HG03571 (cell line): ENCODE measurements around the gene HOXB3.
"Not testable (repeated sequence)": the region's sequence is repeated elsewhere in the genome, so short reads cannot be mapped to it uniquely, and the experiment has no call there.

ENCODE experiments used
- ATAC-seq: cut with Tn5 transposase; IDR thresholded peaks from one replicate; pipeline ENCODE4 v1.9.1; 2021; ENCODE audit not compliant: unreplicated experiment

Gene HOXB3

DNA sequence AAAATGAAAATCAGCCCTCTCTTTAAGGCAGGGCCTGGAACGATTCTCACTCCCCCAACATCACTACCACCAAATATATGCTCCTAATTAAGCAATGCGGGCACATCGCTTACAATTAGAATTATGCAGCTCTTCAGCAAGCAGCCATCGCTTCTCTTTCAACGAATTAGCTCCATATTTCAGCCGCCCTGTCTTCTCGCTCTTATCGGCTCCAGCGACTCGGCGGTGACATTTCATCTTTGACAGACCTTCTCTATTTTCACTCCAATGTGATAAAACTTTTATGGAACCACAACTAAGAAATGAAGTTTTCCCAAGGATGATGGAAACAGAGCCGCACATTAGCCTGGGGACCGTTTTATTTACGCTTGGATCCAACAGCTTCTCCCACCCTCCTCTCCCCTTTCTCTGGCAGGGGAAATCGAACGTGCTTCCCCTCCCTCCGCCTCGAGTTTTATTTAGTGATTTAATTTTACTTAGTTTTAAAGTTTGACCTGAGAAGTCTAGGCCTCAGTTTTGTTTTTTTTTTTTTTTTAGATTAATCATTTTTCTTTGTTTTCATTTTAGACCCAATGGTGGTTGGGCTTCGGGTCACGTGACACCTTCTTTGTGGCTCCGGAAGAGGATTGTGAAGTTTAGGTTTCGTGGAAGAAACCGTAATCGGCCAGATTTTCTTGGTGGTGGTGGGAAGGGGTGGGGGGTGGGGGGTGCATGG is 42.1 kb downstream of the HOXB3 start:
- no peak for ATAC-seq

DNA sequence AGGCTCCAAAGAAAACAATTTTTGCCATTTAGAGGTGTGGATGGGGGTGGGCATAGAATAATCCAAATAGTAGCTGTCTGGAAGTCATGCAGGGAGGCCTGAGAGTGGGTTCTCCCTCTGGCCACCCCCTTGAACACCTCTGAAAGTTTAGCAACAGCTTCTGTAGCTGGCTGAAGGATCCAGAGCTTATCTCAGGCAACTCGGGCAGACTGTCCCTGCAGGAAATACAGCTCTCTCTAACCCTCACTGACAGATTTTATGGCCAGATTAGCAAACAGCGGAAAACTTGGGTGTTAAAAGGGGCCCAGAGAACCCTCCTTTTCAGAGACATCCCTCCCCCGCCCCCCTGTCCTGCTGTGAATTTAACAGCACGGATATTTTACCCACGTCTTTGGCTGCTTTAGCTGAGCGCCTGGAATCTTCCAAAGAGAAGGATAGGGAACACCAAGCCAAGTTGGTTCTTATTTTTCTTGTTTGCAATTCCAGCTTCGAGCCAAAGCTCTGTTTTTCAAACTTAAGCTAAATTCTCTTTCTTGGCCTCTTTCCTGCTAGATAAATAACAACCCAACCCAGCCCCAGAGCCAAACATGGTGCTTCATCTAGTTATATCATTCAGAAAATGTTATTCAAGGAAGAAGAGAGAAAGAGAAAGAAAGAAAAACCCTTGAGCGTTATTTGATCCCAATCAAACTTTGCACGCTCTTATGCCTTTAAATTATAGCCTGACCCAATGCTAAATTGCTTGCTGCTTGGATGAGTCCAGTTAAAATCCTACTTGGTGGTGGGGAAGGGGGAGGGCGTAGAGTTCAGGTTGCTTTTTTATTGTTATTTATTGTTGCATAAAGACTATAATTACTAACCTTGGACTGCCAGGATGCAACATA is 42.9 kb downstream of the HOXB3 start:
- no peak for ATAC-seq

DNA sequence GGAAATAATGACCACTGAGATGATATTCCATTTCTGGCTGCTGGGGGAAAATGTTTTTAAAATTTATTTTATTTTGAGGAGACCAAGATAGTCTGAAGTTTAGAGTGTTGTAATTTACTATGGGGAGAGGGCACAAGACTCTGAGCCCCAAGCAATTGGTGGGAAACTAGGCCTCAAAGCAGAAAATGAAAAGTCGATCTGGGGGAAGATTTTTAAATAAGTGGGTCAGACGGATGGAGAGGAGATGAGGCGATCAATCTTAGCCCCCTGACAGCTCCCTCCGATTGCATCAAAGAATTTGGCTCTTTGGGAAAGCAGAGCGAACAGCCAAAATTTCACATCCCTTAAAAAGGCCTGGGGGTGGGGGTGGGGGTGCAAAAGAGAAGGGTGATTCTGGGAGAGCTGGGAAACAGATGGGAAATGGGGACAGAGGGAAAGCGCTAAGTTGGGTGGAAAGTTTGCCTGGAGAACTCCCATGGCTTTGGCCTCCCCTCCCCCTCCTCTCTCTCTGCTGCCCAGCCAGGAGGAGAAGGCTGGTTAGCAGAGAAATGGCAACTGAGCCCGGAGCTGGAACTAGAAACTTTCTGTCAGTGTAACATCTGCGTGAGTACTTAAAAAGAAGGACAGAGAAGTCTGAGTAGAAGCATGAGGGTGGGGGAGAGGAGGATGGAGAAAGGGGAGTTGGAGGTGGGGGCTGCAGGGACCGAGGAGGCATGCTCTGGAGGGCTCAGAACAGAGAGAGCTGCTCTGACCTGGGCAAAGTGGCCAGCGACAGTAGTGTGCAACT is 43.7 kb downstream of the HOXB3 start:
- no peak for ATAC-seq

DNA sequence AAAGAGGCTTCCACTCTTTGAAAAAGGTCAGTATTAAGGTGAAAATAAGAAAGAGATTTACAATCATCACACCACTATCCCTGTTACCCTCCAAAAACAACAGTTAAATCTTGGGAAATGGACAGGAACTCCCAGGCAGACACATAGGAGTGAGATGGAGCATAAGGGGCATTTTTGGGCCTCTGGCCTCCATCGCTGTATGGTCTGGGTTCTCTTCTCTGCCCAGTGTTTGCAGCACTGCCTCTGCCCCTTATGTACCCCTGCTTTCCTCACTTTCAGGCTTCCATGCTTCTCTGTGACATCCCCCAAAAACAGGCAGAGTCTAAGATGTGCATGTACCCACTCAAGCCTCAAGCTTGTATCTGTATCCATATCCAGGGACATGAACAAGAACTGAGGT is 44.5 kb downstream of the HOXB3 start:
- ATAC-seq, result no peak

DNA sequence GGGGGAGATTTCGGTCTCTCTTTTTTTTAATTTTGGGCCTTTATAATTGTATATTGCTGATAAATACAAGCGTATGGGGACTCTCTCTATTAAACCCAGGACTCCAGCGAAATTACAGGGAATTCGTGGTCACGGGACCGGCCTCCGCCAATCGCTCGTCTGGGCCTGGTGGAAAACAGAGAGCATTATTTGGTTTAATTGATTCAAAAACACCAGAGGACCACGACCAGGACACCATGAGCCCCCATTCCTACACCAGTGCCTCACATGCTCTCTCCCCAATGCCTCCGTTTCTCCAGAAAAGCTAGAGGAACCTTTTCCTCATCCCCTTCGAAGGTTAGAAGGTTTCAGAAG is 45.0 kb downstream of the HOXB3 start, which contains the start of gene HOXB2:
TSS of gene HOXB2 (minus strand) at position 88 of the 354 bp plus-strand sequence. CDS start 198 bp downstream, outside the sequence.
- no peak for ATAC-seq

DNA sequence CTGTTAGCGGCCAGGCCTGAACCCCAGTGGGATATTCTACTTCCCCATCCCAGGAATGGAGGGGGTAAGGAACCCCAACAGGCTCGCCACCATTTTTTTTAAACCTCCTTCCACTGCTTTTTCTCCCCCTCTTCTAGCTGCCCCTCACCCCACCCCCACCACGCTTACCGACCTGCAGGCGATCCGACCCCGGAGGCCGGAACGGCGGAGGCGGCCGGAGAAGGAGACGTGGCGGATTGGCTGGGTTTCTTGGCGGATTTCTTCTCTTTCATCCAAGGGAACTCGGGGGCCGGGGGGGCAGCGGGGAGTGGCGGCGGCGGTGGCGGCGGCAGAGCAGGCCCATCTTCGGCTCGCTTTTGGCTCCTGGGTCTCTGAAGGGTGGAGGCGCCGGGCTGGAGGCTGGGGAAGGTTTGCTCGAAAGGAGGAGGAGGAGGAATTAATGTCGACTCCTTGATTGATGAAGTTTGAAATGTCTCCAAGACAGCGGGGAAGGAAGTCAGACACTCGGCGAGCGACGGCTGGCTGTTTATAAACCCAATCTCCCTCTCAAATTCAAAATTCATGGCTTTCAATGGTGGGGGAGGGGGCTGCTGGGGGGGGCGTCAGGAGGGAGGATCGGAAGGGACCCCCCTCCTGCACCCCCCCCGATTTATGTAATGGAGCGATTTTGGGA is 45.6 kb downstream of the HOXB3 start:
- no peak for ATAC-seq

DNA sequence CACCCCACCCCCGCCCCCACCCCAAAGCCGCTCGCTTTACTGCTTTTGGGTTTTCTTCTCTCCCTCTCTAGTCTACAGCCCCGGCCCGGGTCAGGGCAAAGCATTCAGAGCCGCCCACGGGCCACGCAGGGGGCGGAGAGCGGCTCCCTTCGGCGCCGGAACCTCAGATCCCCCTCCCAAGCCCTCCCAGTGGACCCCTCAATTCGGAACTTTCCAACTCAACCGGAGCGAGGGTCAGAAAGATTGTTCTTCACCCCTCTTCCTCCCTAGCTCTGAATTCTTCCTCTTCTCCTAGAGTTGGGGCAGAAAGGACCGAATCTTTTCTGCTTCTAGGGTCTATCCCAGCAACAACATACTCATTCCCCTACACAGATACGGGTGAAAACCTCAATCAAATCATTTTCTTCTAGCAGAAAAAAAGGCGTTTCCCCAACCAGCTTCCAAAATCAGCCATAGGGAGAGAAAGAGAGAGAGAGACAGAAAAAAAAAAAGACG is 46.1 kb downstream of the HOXB3 start:
- ATAC-seq, result no peak

DNA sequence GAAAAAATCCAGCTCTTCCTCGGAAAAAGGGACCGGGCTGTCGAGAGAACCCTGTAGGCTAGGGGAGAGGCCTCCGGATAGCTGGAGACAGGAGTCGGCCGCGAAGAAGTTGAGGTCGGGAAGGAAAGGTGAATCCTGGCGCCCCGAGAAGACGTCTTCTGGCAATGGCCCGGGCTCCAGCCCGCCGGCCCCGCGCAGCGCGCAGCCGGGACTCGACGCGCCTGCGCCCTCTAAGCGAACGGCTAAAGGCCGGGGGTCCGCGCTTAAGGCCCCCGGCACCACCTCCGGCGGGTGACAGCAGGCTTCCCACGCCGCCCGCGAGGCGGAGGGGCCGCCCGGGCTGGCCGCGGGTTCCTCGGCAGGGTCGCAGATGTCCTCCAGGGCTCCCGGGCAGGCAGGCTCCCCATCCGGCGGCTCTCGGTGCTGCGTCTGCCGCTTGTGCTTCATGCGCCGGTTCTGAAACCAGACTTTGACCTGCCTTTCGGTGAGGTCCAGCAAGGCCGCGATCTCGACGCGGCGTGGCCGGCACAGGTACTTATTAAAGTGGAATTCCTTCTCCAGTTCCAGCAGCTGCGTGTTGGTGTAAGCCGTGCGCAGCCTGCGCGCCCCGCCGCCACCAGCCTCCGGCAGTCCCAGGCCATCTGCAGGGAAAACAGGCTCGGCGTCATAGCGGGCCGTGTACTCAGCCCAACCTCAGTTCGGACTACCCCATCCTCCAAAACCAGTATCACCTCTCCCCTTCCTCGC is 46.8 kb downstream of the HOXB3 start:
- ATAC-seq, result peak; percentile 48

DNA sequence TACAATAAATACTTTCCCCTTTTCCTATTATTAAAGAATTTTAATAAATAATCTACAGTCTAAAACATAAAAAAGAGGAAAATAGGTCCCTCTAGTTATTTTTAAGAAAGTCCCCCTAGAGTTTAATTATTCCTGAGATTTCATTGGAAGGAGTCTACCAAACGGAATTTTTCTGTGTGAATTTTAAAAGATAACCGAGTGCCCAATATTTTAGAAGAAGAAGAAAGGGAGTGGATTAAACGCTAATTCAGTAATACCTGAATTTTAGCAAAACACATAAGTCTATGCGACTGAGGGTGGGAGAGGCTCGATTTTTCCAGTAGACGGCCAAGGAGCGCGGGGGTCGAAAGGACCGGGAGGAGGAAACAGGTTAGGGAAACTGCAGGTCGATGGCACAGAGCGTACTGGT is 47.3 kb downstream of the HOXB3 start:
- ATAC-seq, result no peak

DNA sequence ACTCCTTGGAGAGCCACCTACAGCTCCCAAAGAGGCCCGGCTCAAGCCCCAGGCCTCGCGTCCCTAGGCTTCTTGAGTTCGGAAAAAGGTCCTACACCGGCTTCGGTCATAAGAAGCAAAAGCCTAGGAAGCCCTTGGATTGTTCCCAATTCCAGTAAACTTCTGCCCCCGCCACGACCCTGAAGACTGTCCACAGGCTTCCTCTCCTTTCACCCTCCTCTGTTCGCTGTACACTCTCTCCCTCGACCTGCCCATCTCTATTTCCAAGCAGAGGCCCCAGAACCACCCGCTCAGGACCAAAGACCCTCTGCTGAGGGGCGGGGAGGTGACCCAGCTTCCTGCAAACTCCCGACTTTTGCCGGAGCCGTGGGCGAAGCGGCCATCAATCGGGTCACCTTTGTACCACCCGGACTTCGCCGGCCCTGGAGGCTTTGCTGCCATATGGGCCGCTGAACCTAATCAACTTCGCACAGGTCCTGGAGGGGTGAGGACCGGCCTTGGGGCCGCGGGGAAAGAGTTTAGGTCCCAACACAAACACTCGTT is 47.9 kb downstream of the HOXB3 start:
- ATAC-seq, result no peak

DNA sequence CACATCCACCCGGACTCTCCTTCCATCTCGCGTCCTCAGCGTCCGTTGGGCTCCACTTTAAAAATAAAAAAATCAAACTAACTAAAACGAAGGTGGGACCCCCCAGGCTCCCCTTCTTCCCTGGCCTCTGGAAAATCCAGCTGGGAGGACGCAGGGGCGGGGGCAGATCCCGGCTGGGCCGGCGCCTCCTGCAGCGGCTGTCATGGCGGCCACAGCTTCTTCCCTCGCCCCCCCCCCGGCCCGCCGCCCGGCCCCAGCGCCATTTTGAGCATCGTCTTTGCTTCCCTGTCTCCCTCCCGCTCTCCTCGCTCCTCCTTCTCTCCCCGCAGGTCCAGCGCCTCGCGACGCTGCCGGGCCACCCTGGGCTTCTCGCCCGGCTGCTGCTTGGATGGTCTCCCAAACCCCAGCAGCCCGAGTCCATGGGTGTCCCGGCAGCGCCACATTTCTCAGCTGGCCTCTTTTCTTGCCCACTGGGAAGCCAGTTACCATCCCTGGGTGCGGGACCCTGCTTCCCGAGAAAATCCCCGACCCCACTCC is 48.4 kb downstream of the HOXB3 start:
- no peak for ATAC-seq

DNA sequence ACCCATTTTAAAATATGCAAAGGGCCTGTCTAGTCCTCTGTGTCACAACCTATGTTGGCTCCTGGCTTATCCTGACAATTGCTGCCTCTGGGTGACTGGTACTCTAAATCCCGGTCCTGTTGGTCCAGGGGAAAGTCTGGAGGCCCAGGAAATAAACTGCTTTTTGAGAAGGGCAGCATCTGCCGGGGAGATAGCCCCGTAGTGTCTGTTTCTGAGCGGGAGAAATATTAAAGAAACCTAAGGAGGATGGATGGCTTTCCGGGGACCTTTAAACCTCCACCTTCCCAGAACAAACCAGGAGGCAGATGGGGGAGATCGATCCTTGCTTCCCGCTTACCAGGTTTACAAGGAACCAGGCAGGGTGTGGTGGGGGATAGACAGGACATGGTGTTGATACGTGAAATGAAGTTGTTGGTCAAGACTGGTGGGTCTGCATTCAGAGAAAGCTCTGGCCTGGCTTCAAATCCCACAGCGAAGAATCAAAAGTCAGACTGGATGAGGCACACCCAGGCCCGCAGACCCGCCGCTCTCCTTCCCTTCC is 48.9 kb downstream of the HOXB3 start:
- ATAC-seq, result no peak

DNA sequence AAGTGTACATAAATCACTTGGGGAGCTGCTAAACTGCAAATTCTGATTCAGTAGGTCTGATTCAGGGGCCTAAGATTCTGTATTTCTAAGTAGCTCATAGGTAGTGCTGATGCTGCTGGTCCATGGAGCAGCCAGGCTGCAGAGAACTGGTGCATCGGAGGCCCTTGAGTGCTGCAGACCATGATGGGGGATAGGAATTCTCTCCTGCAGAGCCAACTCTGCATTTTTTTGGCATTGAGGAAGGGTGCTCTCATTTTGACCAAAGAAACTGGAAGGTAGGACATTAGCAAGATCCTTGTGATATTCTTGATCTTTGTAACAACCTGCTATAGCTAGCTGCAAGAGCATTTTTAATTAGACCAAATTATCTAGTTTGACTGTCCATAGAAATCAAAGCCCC is 49.8 kb downstream of the HOXB3 start:
- ATAC-seq, result no peak

DNA sequence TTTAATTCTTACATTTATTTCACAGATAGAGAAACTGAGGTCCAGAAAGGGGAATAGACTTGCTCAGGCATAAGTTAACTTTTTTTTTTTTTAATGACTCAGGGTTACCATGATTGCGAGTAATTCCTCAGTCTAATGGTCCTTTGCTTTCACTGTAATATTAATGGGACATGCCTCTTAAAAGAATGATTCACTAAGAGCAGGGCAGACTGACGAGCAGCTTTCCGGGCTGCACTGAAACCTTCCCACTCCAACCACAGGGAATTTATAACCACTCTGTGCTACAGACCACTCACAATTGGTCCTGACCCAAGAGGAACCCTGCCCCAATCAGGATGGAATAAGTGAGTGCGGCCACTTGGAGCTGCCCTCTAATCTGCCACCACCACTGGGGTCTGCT is 50.9 kb downstream of the HOXB3 start:
- no peak for ATAC-seq

DNA sequence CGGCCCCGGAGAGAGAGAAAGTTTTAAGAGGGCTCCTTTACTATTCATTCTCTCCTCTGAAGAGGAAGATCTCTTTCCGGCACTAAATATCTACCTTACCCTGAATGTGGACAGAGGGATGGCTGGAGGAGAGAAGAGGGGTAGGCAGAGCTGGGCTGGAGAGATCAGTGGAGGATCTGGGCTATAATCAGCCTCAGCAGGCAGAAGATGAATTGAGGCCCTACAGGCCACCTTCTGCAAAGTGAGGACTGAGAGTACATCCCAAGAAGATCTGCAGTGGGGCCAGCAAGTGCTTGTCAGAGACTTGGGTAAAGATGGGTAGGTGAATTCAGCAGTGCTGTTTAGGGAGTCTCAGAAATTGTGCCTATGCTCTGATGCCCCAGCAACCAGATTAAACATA is 52.7 kb downstream of the HOXB3 start:
- no peak for ATAC-seq

DNA sequence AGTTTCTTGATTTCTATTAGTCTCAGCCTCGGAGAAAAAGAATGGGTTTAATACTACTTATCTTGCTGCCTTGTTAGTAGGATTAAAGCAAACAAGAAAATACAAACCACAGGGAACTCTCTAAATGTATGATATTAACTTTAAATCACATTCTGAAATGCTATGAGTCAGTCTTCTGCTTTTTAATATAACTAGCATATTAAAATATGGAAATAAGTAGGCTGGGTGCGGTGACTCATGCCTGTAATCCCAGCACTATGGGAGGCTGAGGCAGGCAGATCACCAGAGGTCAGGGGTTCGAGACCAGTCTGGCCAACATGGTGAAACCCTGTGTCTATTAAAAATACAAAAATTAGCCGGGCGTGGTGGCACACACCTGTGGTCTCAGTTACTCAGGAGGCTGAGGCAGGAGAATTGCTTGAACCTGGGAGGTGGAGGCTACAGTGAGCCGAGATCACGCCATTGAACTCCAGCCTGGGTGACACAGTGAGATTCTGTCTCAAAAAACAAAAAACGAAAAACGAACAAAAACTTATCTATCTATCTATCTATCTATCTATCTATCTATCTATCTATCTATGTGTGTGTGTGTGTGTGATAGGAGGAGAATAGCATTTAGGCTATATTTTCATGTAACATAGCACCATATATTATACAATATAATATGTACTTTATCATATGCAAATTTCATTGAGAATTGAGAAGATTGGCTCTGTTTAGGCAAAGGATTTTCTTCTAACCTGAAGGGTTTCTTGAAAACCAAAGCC is 54.1 kb downstream of the HOXB3 start:
- ATAC-seq, result not testable (repeated sequence)

DNA sequence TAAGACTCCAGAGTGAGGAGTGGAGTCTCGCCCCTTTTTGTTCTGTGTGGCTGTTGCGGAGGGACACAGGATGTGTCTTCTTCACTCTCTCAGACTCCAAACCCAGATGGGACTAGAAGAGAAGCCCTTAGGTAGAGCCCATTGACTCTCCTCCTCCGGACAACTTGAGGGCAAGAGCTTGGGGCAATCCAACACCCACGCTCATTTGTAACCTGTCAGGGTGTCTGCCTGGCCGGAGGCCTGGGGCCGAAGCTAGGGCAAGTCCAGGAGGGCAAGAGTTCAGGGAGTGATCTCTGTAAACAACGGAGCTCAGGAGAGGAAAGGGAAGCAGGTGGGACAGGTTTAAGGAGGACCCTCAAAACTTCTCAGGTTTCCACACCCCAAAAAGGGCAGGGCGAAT is 57.8 kb downstream of the HOXB3 start:
- ATAC-seq, result no peak

DNA sequence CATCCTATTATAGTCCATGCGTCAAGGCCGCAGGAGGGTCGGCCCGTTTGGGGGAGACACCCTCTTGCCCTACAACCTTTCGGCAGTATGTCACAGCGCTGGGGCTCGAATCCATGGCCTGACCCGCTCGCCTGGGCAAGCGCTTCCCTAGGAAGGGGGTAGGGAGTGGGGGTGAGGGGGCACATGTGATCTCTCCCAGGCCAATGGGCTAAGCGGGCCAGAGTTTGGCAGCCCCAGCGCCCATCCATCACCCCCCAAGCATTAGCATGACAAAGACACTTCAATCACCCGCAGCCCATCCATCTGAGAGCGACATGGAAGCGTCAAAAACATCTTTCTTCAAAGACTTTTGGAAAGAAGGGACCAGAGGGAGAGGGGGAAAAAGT is 59.2 kb downstream of the HOXB3 start, which contains the start of gene HOXB1:
TSS of gene HOXB1 (minus strand) at position 125 of the 386 bp plus-strand sequence. CDS start at position 18, 107 bp downstream.
- no peak for ATAC-seq
